NCI-H2227 (cell line): ENCODE data around the gene WWOX.
"Not testable (repeated sequence)": the region's sequence is repeated elsewhere in the genome, so short reads cannot be mapped to it uniquely, and the experiment has no call there.

Experiments used
- DNase-seq: peaks from one replicate; lab custom pipeline; 2025; ENCODE audit not compliant: unreplicated experiment; lab: John Stamatoyannopoulos, UW

Gene WWOX

GRCh38 chr16:79021991-79022630 lies 922.7 kb downstream of the WWOX start:
- DNase-seq, result no peak

GRCh38 chr16:79026117-79026516 lies 926.7 kb downstream of the WWOX start:
- no peak for DNase-seq

GRCh38 chr16:79036541-79036940 lies 937.1 kb downstream of the WWOX start:
- DNase-seq, result no peak

GRCh38 chr16:79037521-79038373 lies 938.3 kb downstream of the WWOX start:
- no peak for DNase-seq

GRCh38 chr16:79041206-79041605 lies 941.8 kb downstream of the WWOX start:
- DNase-seq, result no peak

GRCh38 chr16:79042141-79042540 lies 942.7 kb downstream of the WWOX start:
- DNase-seq, result no peak

- DNase-seq, result no peak
These were observed 943.4 kb downstream of the WWOX start for GRCh38 chr16:79042886-79043285.

- DNase-seq, result no peak
These were observed 945.7 kb downstream of the WWOX start for GRCh38 chr16:79045191-79045590.

GRCh38 chr16:79047337-79047736 lies 947.9 kb downstream of the WWOX start:
- DNase-seq, result peak; percentile 2

- no peak for DNase-seq
These were observed 949.6 kb downstream of the WWOX start for GRCh38 chr16:79049040-79049439.

- no peak for DNase-seq
These were observed 950.6 kb downstream of the WWOX start for GRCh38 chr16:79050063-79050462.

GRCh38 chr16:79051313-79051712 lies 951.9 kb downstream of the WWOX start:
- DNase-seq, result no peak

GRCh38 chr16:79052198-79052597 lies 952.7 kb downstream of the WWOX start:
- not testable (repeated sequence) for DNase-seq

- no peak for DNase-seq
These were observed 954.1 kb downstream of the WWOX start for GRCh38 chr16:79053577-79053976.

GRCh38 chr16:79054211-79054984 lies 954.9 kb downstream of the WWOX start:
- no peak for DNase-seq

- DNase-seq, result no peak
These were observed 956.0 kb downstream of the WWOX start for GRCh38 chr16:79055251-79055970.

- no peak for DNase-seq
These were observed 961.7 kb downstream of the WWOX start for GRCh38 chr16:79061181-79061580.

- DNase-seq, result peak; percentile 53
These were observed 962.9 kb downstream of the WWOX start for GRCh38 chr16:79062336-79062735.

- DNase-seq, result no peak
These were observed 963.4 kb downstream of the WWOX start for GRCh38 chr16:79062821-79063220.

- DNase-seq, result no peak
These were observed 965.0 kb downstream of the WWOX start for GRCh38 chr16:79064256-79064972.
